PC-3 (cell line): ENCODE data around the gene TBC1D14.

ENCODE experiments used
- CTCF ChIP-seq: fragments of 300-600 bp; sonication (generic); conservative IDR thresholded peaks from 2 replicates; pipeline ENCODE4 v1.5.1; 2017; ENCODE audit warnings: antibody characterized with exemption, low read depth, mild to moderate bottlenecking, low read length
- EZH2 ChIP-seq: fragments of 300-600 bp; sonication (generic); IDR thresholded peaks from one replicate; pipeline ENCODE4 v1.6.1; 2017; ENCODE audit warnings: antibody characterized with exemption, mild to moderate bottlenecking, low read length; ENCODE audit not compliant: unreplicated experiment

DNA sequence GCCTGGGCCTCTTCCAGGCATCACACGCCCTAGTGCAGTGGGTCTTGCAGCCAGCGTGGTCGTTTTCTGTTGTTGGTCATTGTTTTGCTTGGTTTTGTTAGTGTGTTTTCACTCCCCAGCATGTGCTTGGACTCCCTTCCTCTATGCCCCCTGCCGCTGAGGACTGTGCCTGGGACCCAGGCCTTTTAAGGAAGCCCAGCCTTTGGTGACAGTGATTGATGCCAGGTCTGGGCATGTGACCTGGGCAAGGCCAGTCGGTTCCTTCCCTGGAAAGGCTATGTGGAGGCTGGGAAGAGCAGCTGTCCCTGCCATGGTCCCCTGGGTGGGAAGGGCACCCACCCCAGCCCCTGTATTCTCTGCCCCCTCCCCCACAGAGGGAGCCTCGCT lies 167.1 kb downstream of the TBC1D14 start:
- no peak for TF ChIP-seq CTCF
- TF ChIP-seq EZH2 = no peak
